ENCODE measurements around the gene SLC12A4. TPM values are rescaled to one million over a fixed set of nuclear protein-coding genes. Genes with fewer than 3 reads are reported as not detected.

SLC12A4 gene
- total and polyA plus RNA-seq, 2 of the 13 experiments (the other 11 are each of a cell fraction or from before 2014, with no cell fraction given) = 65.1 to 84.3 TPM

- TF ChIP-seq, protein P1, sequence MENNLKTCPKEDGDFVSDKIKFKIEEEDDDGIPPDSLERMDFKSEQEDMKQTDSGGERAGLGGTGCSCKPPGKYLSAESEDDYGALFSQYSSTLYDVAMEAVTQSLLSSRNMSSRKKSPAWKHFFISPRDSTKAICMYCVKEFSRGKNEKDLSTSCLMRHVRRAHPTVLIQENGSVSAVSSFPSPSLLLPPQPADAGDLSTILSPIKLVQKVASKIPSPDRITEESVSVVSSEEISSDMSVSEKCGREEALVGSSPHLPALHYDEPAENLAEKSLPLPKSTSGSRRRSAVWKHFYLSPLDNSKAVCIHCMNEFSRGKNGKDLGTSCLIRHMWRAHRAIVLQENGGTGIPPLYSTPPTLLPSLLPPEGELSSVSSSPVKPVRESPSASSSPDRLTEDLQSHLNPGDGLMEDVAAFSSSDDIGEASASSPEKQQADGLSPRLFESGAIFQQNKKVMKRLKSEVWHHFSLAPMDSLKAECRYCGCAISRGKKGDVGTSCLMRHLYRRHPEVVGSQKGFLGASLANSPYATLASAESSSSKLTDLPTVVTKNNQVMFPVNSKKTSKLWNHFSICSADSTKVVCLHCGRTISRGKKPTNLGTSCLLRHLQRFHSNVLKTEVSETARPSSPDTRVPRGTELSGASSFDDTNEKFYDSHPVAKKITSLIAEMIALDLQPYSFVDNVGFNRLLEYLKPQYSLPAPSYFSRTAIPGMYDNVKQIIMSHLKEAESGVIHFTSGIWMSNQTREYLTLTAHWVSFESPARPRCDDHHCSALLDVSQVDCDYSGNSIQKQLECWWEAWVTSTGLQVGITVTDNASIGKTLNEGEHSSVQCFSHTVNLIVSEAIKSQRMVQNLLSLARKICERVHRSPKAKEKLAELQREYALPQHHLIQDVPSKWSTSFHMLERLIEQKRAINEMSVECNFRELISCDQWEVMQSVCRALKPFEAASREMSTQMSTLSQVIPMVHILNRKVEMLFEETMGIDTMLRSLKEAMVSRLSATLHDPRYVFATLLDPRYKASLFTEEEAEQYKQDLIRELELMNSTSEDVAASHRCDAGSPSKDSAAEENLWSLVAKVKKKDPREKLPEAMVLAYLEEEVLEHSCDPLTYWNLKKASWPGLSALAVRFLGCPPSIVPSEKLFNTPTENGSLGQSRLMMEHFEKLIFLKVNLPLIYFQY (CRISPR knock-in tag; IDR thresholded peaks at IDR 0.05; ENCODE audit: borderline replicate concordance) = no peak
- TF ChIP-seq ZNF619 (CRISPR knock-in tag; IDR thresholded peaks at IDR 0.05) (0 out of 2 replicates have a peak, but pooled peaks have one; percentile 20), STAG1 (CRISPR knock-in tag; IDR thresholded peaks at IDR 0.05) (peak; percentile 37; the same call in 1 of the 2 replicates), ZNF83 (CRISPR knock-in tag; IDR thresholded peaks at IDR 0.05; ENCODE audit: borderline replicate concordance) (0 out of 2 replicates have a peak, but pooled peaks have one; percentile 42), ZNF691 (CRISPR knock-in tag; IDR thresholded peaks at IDR 0.05; ENCODE audit: borderline replicate concordance, low read depth) (no peak), FOXA3 (CRISPR knock-in tag; IDR thresholded peaks at IDR 0.05) (no peak), ZNF546 (CRISPR knock-in tag; conservative IDR thresholded peaks at IDR 0.05) (no peak), NR3C1 (CRISPR knock-in tag; IDR thresholded peaks at IDR 0.05) (no peak), RBM22 (optimal IDR thresholded peaks at IDR 0.05; ENCODE audit: low read length) (peak; percentile 25), ZNF614 (CRISPR knock-in tag; IDR thresholded peaks at IDR 0.05; ENCODE audit: borderline replicate concordance) (no peak), ZNF556 (CRISPR knock-in tag; IDR thresholded peaks at IDR 0.05; ENCODE audit: borderline replicate concordance) (no peak), ZFP41 (CRISPR knock-in tag; IDR thresholded peaks at IDR 0.05; ENCODE audit: borderline replicate concordance) (0 out of 2 replicates have a peak, but pooled peaks have one; percentile 52), FOXC1 (CRISPR knock-in tag; IDR thresholded peaks at IDR 0.05; ENCODE audit: borderline replicate concordance) (0 out of 2 replicates have a peak, but pooled peaks have one; percentile 42), MIER2 (CRISPR knock-in tag; IDR thresholded peaks at IDR 0.05) (no peak), BORCS8-MEF2B (CRISPR knock-in tag; IDR thresholded peaks at IDR 0.05) (no peak), ZFP1 (CRISPR knock-in tag; IDR thresholded peaks at IDR 0.05) (no peak), ZNF572 (CRISPR knock-in tag; IDR thresholded peaks at IDR 0.05) (peak; percentile 6; the same call in 1 of the 2 replicates), THAP7 (CRISPR knock-in tag; IDR thresholded peaks at IDR 0.05) (0 out of 2 replicates have a peak, but pooled peaks have one; percentile 32), CCDC6 (CRISPR knock-in tag; IDR thresholded peaks at IDR 0.05) (no peak), XRCC5 (optimal IDR thresholded peaks at IDR 0.05; ENCODE audit: low read length) (no peak)
- TF ChIP-seq, protein P2, sequence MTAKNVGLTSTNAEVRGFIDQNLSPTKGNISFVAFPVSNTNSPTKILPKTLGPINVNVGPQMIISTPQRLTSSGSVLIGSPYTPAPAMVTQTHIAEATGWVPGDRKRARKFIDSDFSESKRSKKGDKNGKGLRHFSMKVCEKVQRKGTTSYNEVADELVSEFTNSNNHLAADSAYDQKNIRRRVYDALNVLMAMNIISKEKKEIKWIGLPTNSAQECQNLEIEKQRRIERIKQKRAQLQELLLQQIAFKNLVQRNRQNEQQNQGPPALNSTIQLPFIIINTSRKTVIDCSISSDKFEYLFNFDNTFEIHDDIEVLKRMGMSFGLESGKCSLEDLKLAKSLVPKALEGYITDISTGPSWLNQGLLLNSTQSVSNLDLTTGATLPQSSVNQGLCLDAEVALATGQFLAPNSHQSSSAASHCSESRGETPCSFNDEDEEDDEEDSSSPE (CRISPR knock-in tag; IDR thresholded peaks at IDR 0.05) = no peak
- TF ChIP-seq, protein P3, sequence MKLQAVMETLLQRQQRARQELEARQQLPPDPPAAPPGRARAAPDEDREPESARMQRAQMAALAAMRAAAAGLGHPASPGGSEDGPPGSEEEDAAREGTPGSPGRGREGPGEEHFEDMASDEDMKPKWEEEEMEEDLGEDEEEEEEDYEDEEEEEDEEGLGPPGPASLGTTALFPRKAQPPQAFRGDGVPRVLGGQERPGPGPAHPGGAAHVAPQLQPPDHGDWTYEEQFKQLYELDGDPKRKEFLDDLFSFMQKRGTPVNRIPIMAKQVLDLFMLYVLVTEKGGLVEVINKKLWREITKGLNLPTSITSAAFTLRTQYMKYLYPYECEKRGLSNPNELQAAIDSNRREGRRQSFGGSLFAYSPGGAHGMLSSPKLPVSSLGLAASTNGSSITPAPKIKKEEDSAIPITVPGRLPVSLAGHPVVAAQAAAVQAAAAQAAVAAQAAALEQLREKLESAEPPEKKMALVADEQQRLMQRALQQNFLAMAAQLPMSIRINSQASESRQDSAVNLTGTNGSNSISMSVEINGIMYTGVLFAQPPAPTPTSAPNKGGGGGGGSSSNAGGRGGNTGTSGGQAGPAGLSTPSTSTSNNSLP (IDR thresholded peaks at IDR 0.05; ENCODE audit: low read depth, low read length) = no peak
Measured at GRCh38 chr16:67907397-67908180, 60.8 kb downstream of the SLC12A4 start (continued).
